GM21786 (cell line): Measurements from ENCODE around the gene RAD51B.

Source experiments
- ATAC-seq: cut with Tn5 transposase; IDR thresholded peaks from one replicate; pipeline ENCODE4 v1.9.1; 2021; ENCODE audit not compliant: unreplicated experiment

Gene RAD51B

DNA sequence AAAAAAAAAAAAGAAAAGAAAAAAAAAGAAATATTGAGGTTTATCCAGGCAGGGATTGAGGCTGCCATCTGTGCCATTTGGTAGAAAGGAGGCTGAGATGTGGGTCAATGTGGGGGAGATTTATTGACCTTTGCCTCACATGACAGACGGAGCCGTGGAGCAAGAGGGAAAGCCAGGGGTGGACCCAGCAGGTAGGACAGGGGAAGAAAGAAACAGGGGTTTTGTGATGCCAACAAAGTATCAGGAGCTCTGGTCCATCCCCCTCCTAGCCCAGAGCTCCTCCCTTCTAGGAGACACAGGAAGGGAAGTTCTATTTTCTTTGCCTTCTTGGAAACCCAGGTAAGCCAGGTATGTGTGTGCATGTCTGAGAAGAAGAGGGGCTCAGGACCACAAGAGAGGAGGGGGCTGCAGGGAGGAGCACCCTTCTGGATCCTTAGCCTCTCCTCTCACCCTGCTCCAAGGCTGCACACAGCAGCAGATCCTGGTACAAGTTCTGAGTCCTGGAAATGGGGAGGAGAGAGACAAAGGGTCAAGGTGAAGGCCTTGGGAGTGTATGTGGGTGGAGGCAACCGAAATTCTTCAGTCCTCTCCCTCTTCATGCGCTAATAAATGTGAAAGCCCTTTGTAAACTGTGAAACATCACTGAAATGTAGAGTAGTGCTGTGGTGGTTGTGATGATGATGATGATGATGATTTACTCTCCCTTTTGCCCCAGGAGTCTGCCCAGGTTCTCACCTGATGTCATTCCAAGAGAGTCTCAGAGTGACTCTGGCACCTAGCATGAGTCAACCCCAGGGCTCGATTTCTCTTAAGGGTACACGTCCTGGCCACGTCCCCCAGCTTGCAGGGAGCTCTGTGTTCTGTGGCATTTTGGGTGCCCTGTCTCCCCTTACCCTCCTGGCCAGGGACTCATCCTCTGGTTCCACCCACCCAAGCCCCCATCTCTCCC, 947.0 kb downstream of the RAD51B start:
- no peak for ATAC-seq

- no peak for ATAC-seq
These were observed 947.7 kb downstream of the RAD51B start for GRCh38 chr14:68767248-68767645.

GRCh38 chr14:68768316-68768715, 948.7 kb downstream of the RAD51B start:
- ATAC-seq: no peak

DNA sequence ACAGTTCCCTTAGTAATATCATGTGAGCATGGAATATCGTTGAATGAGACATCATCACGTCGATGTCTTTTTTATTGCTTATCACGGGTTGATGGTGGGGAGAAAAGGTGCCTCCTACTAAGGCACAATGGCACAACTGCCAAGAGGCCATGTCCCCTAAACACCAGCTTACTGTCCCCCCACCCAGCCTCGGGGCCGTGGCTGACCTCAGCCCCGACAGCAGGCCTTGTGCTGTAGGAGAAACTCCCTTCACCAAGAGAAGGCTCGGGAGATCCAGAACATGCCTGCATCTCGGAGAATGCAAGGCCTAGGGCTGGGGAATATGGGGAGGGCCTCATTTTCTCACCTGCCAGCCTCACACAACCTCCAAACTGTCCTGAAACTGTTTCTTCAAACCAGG, 950.5 kb downstream of the RAD51B start:
- ATAC-seq: no peak

GRCh38 chr14:68770553-68771286, 951.1 kb downstream of the RAD51B start:
- no peak for ATAC-seq

- no peak for ATAC-seq
These were observed 952.1 kb downstream of the RAD51B start for GRCh38 chr14:68771631-68772030.

DNA sequence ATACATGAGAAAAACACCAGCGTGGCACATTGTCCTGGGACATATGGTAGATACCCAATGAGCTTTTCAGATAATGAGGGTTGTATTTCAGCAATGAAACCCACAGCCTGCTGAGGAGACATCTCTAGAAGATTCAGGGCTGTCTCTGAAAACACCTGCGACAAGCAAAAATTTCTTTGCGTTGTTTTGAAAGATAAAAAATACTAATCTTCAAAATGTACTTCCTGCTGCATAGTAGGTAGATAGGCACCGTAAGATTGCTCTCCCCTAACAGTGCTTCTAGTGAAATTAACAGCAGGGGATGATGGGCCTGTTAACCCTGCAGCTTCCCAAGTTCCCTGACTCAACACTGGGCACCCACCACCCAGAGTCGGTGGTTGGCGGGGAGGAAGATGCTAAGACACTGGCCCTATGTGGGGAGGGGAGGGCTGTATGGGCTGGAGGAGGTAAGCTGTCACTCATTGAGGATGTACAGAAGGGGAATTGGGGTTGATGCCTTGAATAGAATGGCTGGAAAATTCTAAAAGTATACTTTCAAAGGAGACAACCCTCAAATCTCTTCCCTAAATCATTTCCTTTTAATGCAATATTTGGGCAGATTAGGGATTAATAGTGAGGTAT, 953.3 kb downstream of the RAD51B start:
- no peak for ATAC-seq

GRCh38 chr14:68774771-68775613, 955.4 kb downstream of the RAD51B start:
- ATAC-seq: no peak

- no peak for ATAC-seq
These were observed 956.1 kb downstream of the RAD51B start for GRCh38 chr14:68775614-68776126.

- ATAC-seq: no peak
These were observed 958.1 kb downstream of the RAD51B start for GRCh38 chr14:68777644-68778043.
